CD4-positive, alpha-beta T cell (primary cell): ENCODE measurements around the gene OPN4. TPM values are rescaled to one million over a fixed set of nuclear protein-coding genes. Genes with fewer than 3 reads are reported as not detected.

Experiments used
- ATAC-seq: fragments of 200-7000 bp; cut with Tn5 transposase; one replicate; pipeline ENCODE4 v1.10.0; 2022; ENCODE audit warnings: mild to moderate bottlenecking; ENCODE audit not compliant: poor library complexity
- CTCF ChIA-PET: fragments of 350-600 bp; sonication (Branson Sonifier 250); formaldehyde crosslinking; loops from one replicate; lab custom pipeline; 2021; ENCODE audit warnings: antibody characterized with exemption, inconsistent platforms; lab: Charles Lee
- POLR2A ChIA-PET: fragments of 350-600 bp; sonication (Branson Sonifier 250); formaldehyde crosslinking; loops from one replicate; lab custom pipeline; 2021; ENCODE audit warnings: antibody characterized with exemption, inconsistent platforms; lab: Charles Lee
- DNase-seq, 14 experiments: peaks; one replicate each; pipeline ENCODE4 v3.0.0-alpha.2; 2013 to 2020; ENCODE audit warnings: mixed read lengths in 2 of 14
- H3K27ac ChIP-seq, 2 donors: one replicate each; pipeline versions ENCODE4 v1.5.1 to v1.7.0; 2013; ENCODE audit warnings: low read length in 2 of 2, low read depth in 1 of 2, mild to moderate bottlenecking in 1 of 2
- H3K27me3 ChIP-seq, 2 experiments: 1 replicate in 1 of 2; 2 replicates in 1 of 2; pipeline versions ENCODE4 v1.6.1 to v1.7.0; 2013; ENCODE audit warnings: low read length in 2 of 2, control low read depth in 1 of 2, mild to moderate bottlenecking in 1 of 2, moderate library complexity in 1 of 2; ENCODE audit not compliant: insufficient read depth in 2 of 2, control insufficient read depth in 1 of 2
- H3K36me3 ChIP-seq: one replicate; pipeline ENCODE4 v1.6.1; 2013; ENCODE audit warnings: low read length, control low read depth; ENCODE audit not compliant: insufficient read depth
- H3K4me1 ChIP-seq: one replicate; pipeline ENCODE4 v1.6.1; 2013; ENCODE audit warnings: low read length, control low read depth; ENCODE audit not compliant: insufficient read depth
- H3K4me3 ChIP-seq: one replicate; pipeline ENCODE4 v1.5.1; 2013; ENCODE audit warnings: mild to moderate bottlenecking, low read length, moderate library complexity
- H3K9me3 ChIP-seq, 2 experiments: 1 replicate in 1 of 2; 2 replicates in 1 of 2; pipeline versions ENCODE4 v1.6.1 to v1.7.0; 2013; ENCODE audit warnings: low read length in 2 of 2, mild to moderate bottlenecking in 2 of 2, control low read depth in 1 of 2, moderate library complexity in 1 of 2; ENCODE audit not compliant: control insufficient read depth in 1 of 2, insufficient read depth in 1 of 2
- H3K27ac Mint-ChIP-seq: one replicate; pipeline ENCODE4 v1.8.0; 2020; ENCODE audit warnings: mixed read lengths
- H3K27me3 Mint-ChIP-seq: one replicate; pipeline ENCODE4 v1.8.0; 2021; ENCODE audit warnings: mixed read lengths
- H3K36me3 Mint-ChIP-seq: one replicate; pipeline ENCODE4 v1.8.0; 2021; ENCODE audit warnings: low read depth, mixed read lengths
- H3K4me1 Mint-ChIP-seq: one replicate; pipeline ENCODE4 v1.8.0; 2021; ENCODE audit warnings: low read depth, mixed read lengths
- H3K4me3 Mint-ChIP-seq: one replicate; pipeline ENCODE4 v1.8.0; 2020; ENCODE audit warnings: mild to moderate bottlenecking, mixed read lengths
- H3K9me3 Mint-ChIP-seq: one replicate; pipeline ENCODE4 v1.8.0; 2020; ENCODE audit warnings: mixed read lengths
- intact Hi-C, 2 experiments: fragments of 100-400 bp; cut with DNase I in 1 of 2; cut with micrococcal nuclease in 1 of 2; formaldehyde crosslinking; loops; one replicate each; pipeline versions ENCODE4 v1.15.1 to v1.9.0; 2023 to 2025; cut with DNase I, micrococcal nuclease
- total RNA-seq, 174 experiments: library from RNA in 2 of 174; stranded (reverse) in 2 of 174; gene quantifications; one replicate each; pipeline ENCODE4 v1.2.3 and lab custom pipeline; 2021 to 2026
- TF ChIP-seq, protein P1 (sequence below): fragments of 200-600 bp; IDR thresholded peaks from one replicate; pipeline ENCODE4 v1.8.0; 2022; ENCODE audit warnings: antibody characterized with exemption, mild to moderate bottlenecking

Gene OPN4
- total RNA-seq, 2 experiments from 2014 or later: not detected

- Histone ChIP-seq H3K27me3 (no peaks in the 10 kb centered on the region), H3K9me3 (no peaks in the 10 kb centered on the region), H3K36me3 (no peaks in the 10 kb centered on the region), H3K27ac (no peak overlapping the region), H3K4me1 (no peaks in the 10 kb centered on the region), H3K4me3 (no peak overlapping the region)
- intact Hi-C loops: no loop called here
- H3K27ac Mint-ChIP-seq: no peak overlapping the region
- ATAC-seq (no peak), DNase-seq (no peak)
- no peaks in the 10 kb centered on the region for H3K27me3 Mint-ChIP-seq
- TF ChIP-seq, protein P1, sequence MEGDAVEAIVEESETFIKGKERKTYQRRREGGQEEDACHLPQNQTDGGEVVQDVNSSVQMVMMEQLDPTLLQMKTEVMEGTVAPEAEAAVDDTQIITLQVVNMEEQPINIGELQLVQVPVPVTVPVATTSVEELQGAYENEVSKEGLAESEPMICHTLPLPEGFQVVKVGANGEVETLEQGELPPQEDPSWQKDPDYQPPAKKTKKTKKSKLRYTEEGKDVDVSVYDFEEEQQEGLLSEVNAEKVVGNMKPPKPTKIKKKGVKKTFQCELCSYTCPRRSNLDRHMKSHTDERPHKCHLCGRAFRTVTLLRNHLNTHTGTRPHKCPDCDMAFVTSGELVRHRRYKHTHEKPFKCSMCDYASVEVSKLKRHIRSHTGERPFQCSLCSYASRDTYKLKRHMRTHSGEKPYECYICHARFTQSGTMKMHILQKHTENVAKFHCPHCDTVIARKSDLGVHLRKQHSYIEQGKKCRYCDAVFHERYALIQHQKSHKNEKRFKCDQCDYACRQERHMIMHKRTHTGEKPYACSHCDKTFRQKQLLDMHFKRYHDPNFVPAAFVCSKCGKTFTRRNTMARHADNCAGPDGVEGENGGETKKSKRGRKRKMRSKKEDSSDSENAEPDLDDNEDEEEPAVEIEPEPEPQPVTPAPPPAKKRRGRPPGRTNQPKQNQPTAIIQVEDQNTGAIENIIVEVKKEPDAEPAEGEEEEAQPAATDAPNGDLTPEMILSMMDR: no peak
- ChIA-PET CTCF (no interaction called here), POLR2A (no interaction called here)
- no peak overlapping the region for H3K4me3 Mint-ChIP-seq
- H3K36me3 Mint-ChIP-seq: no peaks in the 10 kb centered on the region
- H3K4me1 Mint-ChIP-seq: no peaks in the 10 kb centered on the region
- H3K9me3 Mint-ChIP-seq: no peaks in the 10 kb centered on the region
Observed at GRCh38 chr10:86703176-86703575, 48.8 kb downstream of the OPN4 start.

DNA sequence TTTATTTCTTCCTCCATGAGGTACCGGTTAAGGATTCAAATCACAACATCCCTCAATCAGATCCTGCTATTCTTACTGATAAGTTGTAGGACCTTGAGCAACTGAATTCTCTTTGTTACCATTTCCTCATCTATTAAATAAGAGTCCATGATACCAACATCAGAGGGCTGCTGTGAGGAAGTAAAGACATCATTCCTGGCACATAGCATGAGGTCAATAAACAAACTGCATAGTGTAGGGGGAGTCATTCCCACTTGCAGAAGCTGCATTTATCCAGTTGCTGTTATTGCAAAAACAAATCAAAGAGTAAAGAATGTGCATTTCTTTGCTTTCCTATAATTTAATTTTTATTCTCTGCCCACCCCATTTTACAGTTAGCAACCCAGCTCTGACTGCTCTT lies 50.8 kb downstream of the OPN4 start:
- Histone ChIP-seq H3K4me3 (no peak overlapping the region), H3K27me3 (no peaks in the 10 kb centered on the region), H3K36me3 (no peaks in the 10 kb centered on the region), H3K9me3 (peaks cover 0 to 4% of the 10 kb centered on the region in 2 experiments), H3K27ac (no peak overlapping the region), H3K4me1 (no peaks in the 10 kb centered on the region)
- Mint-ChIP-seq H3K9me3 (no peaks in the 10 kb centered on the region), H3K27ac (no peak overlapping the region), H3K27me3 (no peaks in the 10 kb centered on the region), H3K4me3 (no peak overlapping the region), H3K36me3 (no peaks in the 10 kb centered on the region), H3K4me1 (no peaks in the 10 kb centered on the region)
- DNase-seq: no peak
- POLR2A ChIA-PET: no interaction called here
- no peak for ATAC-seq
- CTCF ChIA-PET: no interaction called here
- TF ChIP-seq, protein P1: no peak
- intact Hi-C loops: no loop called here

- TF ChIP-seq, protein P1: no peak
- Mint-ChIP-seq H3K9me3 (no peaks in the 10 kb centered on the region), H3K36me3 (peaks cover 4% of the 10 kb centered on the region), H3K27me3 (no peaks in the 10 kb centered on the region), H3K4me1 (peaks cover 5% of the 10 kb centered on the region), H3K27ac (no peak overlapping the region), H3K4me3 (no peak overlapping the region)
- DNase-seq (no peak), ATAC-seq (no peak)
- CTCF ChIA-PET: no interaction called here
- H3K4me1 ChIP-seq: peaks cover 7% of the 10 kb centered on the region
- H3K4me3 ChIP-seq: no peak overlapping the region
- H3K27me3 ChIP-seq: no peaks in the 10 kb centered on the region
- intact Hi-C loops: no loop called here
- no peaks in the 10 kb centered on the region for H3K36me3 ChIP-seq
- POLR2A ChIA-PET: no interaction called here
- H3K27ac ChIP-seq: no peak overlapping the region
- H3K9me3 ChIP-seq: peaks cover 0 to 9% of the 10 kb centered on the region in 2 experiments
Observed at GRCh38 chr10:86705905-86706304, 51.6 kb downstream of the OPN4 start.
